Skeletal muscle tissue (tissue), 4 donors: Measurements from ENCODE around the gene TRABD. TPM values are rescaled to one million over a fixed set of nuclear protein-coding genes. Genes with fewer than 3 reads are reported as not detected.

ENCODE experiments used
- H3K27ac ChIP-seq: one replicate; pipeline ENCODE4 v1.7.0; 2013; ENCODE audit warnings: mild to moderate bottlenecking, low read depth, low read length, inconsistent platforms
- H3K27me3 ChIP-seq, 3 donors: one replicate each; pipeline ENCODE4 v1.7.0; 2013; ENCODE audit warnings: low read length in 3 of 3; ENCODE audit not compliant: control insufficient read depth in 3 of 3, insufficient read depth in 3 of 3
- H3K36me3 ChIP-seq, 3 donors: one replicate each; pipeline ENCODE4 v1.7.0; 2013; ENCODE audit warnings: low read length in 3 of 3; ENCODE audit not compliant: control insufficient read depth in 3 of 3, insufficient read depth in 3 of 3
- H3K4me1 ChIP-seq, 3 donors: one replicate each; pipeline ENCODE4 v1.7.0; 2013; ENCODE audit warnings: low read length in 3 of 3, mild to moderate bottlenecking in 3 of 3; ENCODE audit not compliant: control insufficient read depth in 3 of 3, insufficient read depth in 3 of 3
- H3K4me3 ChIP-seq, 3 donors: one replicate each; pipeline ENCODE4 v1.7.0; 2013; ENCODE audit warnings: low read length in 3 of 3
- H3K9ac ChIP-seq, 3 donors: one replicate each; pipeline ENCODE4 v1.7.0; 2013; ENCODE audit warnings: low read length in 3 of 3, mild to moderate bottlenecking in 3 of 3, moderate library complexity in 2 of 3, low read depth in 1 of 3
- H3K9me3 ChIP-seq, 3 donors: one replicate each; pipeline ENCODE4 v1.7.0; 2013; ENCODE audit warnings: low read length in 3 of 3; ENCODE audit not compliant: control insufficient read depth in 3 of 3
- total RNA-seq: library from RNA; depleted of rRNA; stranded (reverse); fragments of >200 nt; gene quantifications from one replicate; pipeline ENCODE4 v1.2.3, GENCODE V29; 2014
- donor health status: Osteomylitis.

TRABD gene
- total RNA-seq, 1 donor from 2014 or later, result 4.7 TPM

DNA sequence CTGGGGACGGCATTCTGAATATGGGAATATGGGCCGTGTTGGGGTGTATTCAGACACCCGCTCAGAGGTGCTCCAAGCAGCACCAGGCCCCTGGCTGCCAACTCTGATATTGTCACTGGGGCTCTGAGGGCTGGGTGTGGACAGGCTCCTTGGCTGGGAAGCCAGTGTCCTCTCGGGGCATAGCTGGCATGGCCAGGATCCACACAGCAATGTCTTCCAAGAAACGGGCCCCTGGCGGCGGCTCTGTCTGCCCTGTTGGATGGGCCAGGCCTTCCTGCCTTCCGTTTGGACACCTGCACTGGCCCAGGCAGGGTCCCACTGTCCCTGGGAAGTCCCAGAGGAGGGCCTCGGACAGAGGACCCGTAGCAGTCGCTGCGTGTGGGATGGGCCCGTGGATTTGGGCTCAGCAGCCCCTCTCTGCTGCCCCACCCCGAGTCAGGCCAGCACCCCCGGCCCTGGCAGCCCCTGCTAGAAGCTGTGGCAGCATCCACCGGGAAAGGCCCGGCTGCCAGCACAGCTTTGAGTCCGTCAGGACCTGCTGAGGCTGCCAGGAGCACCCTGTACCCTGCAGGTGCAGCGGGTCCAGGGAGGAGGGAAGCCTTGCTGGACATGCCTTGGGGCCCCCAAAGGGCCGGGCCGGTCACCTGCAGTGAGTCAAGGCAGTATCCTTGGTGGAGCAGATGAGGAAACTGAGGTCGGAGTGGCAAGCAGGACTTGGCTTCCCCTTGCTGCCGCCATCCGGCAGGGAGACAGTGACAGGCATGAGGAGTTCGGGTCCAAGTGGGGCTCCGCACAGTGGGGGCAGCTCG, 11.1 kb upstream of the TRABD start:
- peaks cover 36 to 66% (median 54%) of the 10 kb centered on the region in 3 donors for H3K27me3 ChIP-seq
- peaks cover 0 to 2% (median 0%) of the 10 kb centered on the region in 3 donors for H3K4me1 ChIP-seq
- no peak overlapping the region for H3K4me3 ChIP-seq
- peaks cover 0 to 2% (median 0%) of the 10 kb centered on the region in 3 donors for H3K9me3 ChIP-seq
- no peaks in the 10 kb centered on the region for H3K36me3 ChIP-seq
- H3K9ac ChIP-seq, result no peak overlapping the region
- no peak overlapping the region for H3K27ac ChIP-seq

DNA sequence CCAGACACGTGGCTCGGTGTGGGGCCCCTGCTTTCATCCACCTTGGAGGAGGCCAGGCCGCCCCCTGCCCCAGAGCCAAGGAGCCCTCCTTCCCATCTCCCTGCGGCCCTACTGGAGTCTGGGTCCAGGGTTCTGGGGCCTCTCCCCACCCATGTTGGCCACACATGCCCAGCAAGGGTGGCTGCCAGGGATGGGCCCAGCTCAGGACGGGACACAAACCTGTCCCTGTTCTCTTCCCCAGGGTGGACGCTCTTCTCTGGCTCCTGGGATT, 10.6 kb upstream of the TRABD start:
- H3K9ac ChIP-seq, result no peak overlapping the region
- no peak overlapping the region for H3K4me3 ChIP-seq
- H3K27ac ChIP-seq, result no peak overlapping the region
- peaks cover 39 to 71% (median 57%) of the 10 kb centered on the region in 3 donors for H3K27me3 ChIP-seq
- peaks cover 0 to 2% (median 0%) of the 10 kb centered on the region in 3 donors for H3K4me1 ChIP-seq
- no peaks in the 10 kb centered on the region for H3K36me3 ChIP-seq
- H3K9me3 ChIP-seq, result peaks cover 0 to 2% (median 0%) of the 10 kb centered on the region in 3 donors

DNA sequence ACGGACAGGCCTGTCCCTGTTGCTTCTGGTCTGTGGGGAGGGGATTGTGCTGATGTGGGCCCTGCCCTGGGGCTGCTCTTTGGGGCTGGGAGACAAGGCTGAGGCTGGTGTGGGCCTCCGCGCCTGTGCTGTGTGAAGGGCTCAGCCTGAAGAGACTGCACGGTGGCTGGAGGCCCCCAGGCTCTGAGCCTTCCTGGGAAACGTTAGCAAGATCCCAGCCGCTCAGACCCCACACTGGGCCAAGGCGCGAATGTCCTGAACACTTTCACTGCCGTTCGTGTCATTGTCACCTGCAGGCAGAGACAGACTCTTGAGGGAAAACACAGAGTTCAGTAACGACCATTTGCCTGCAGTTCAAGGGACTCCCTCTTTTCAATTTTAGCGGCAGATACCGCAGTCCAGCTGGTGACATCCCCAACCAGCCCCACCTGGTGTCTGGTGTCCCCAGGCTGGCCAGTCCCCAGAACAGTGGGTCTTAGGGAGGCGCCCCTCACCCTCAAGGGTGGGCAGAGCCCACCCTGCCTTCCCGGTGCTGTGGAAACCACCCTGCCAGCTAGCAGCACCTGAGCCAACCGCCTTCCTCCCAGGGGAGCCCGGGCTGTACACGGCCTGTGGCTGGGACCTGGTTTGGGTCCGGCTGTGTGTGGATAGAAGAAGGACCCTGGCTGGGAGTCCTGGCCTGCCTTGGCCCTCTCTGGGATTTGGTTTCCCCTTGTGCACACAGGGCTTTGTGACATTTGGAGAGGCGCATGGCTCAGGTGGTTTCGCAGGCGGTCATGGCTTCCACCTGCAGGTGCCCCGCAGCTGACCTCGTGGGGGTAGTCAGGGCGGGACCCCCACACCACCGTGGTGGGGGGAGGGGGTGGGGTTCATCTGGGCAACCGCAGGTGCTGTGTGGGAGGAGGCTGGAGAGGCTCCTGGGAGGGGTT, 9.5 kb upstream of the TRABD start:
- Histone ChIP-seq H3K9me3 (peaks cover 0 to 2% (median 0%) of the 10 kb centered on the region in 3 donors), H3K27ac (no peak overlapping the region), H3K9ac (no peak overlapping the region), H3K36me3 (no peaks in the 10 kb centered on the region), H3K4me1 (no peaks in the 10 kb centered on the region), H3K4me3 (no peak overlapping the region), H3K27me3 (peaks cover 34 to 69% (median 51%) of the 10 kb centered on the region in 3 donors)

DNA sequence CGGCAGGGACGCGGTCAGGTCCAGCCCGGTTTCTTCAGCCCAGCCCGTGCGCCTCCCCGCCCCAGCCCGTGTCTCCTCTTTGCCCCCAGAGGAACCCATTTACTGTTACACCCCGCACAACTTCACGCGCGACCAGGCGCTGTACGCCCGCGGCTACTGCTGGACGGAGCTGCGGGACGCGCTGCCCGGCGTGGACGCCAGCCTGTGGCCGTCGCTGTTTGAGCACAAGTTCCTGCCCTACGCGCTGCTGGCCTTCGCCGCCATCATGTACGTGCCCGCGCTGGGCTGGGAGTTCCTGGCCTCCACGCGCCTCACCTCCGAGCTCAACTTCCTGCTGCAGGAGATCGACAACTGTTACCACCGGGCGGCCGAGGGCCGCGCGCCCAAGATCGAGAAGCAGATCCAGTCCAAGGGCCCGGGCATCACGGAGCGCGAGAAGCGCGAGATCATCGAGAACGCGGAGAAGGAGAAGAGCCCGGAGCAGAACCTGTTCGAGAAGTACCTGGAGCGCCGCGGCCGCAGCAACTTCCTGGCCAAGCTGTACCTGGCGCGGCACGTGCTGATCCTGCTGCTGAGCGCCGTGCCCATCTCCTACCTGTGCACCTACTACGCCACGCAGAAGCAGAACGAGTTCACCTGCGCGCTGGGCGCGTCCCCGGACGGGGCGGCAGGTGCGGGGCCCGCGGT, 8.7 kb upstream of the TRABD start:
- Histone ChIP-seq H3K27ac (no peak overlapping the region), H3K27me3 (peaks cover 26 to 61% (median 44%) of the 10 kb centered on the region in 3 donors)

DNA sequence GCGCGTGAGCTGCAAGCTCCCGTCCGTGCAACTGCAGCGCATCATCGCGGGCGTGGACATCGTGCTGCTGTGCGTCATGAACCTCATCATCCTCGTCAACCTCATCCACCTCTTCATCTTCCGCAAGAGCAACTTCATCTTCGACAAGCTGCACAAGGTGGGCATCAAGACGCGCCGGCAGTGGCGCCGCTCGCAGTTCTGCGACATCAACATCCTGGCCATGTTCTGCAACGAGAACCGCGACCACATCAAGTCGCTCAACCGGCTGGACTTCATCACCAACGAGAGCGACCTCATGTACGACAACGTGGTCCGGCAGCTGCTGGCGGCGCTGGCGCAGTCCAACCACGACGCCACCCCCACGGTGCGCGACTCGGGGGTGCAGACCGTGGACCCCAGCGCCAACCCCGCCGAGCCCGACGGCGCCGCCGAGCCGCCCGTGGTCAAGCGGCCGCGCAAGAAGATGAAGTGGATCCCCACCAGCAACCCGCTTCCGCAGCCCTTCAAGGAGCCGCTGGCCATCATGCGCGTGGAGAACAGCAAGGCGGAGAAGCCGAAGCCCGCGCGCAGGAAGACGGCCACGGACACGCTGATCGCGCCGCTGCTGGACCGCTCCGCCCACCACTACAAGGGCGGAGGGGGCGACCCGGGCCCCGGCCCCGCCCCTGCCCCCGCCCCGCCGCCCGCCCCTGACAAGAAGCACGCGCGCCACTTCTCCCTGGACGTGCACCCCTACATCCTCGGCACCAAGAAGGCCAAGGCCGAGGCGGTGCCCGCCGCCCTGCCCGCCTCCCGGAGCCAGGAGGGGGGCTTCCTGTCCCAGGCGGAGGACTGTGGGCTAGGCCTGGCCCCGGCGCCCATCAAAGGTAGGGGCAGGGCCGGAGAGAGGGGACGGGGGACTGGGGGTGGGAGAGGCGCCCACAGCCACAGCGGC, 7.9 kb upstream of the TRABD start:
- H3K4me3 ChIP-seq, result no peak overlapping the region
- peaks cover 26 to 57% (median 40%) of the 10 kb centered on the region in 3 donors for H3K27me3 ChIP-seq
- peaks cover 0 to 2% (median 0%) of the 10 kb centered on the region in 3 donors for H3K9me3 ChIP-seq

More for the DNA sequence above, 8.7 kb upstream of the TRABD start:
- Histone ChIP-seq H3K9me3 (peaks cover 0 to 2% (median 0%) of the 10 kb centered on the region in 3 donors), H3K9ac (no peak overlapping the region), H3K4me3 (no peak overlapping the region), H3K36me3 (no peaks in the 10 kb centered on the region), H3K4me1 (no peaks in the 10 kb centered on the region)

DNA sequence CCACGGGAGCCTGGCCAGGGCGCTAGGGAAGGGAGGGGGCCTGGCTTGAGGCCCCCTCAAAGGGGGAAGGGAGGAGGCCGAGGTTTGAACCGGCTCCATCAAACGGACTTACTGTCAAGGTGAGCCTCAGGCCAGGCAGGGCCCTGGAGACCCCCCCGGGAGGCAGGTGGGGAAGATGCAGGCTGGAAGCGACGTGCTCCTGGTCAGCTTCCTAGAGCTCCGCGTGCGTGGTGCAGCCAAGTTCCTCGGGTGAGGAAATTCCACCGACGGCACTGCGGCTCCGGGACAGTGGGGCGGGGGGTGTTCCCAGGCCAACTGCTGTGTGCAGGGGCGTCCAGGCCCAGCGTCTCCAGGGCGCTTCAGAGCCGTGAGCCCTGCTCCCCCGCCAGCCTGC, 7.2 kb upstream of the TRABD start:
- Histone ChIP-seq H3K9ac (no peak overlapping the region), H3K9me3 (peaks cover 0 to 2% (median 0%) of the 10 kb centered on the region in 3 donors), H3K36me3 (no peaks in the 10 kb centered on the region), H3K4me3 (no peak overlapping the region), H3K4me1 (no peaks in the 10 kb centered on the region), H3K27ac (no peak overlapping the region), H3K27me3 (peaks cover 26 to 55% (median 40%) of the 10 kb centered on the region in 3 donors)

More for the DNA sequence above, 7.9 kb upstream of the TRABD start:
- H3K27ac ChIP-seq, result no peak overlapping the region
- H3K36me3 ChIP-seq, result no peaks in the 10 kb centered on the region
- no peaks in the 10 kb centered on the region for H3K4me1 ChIP-seq
- H3K9ac ChIP-seq, result no peak overlapping the region

DNA sequence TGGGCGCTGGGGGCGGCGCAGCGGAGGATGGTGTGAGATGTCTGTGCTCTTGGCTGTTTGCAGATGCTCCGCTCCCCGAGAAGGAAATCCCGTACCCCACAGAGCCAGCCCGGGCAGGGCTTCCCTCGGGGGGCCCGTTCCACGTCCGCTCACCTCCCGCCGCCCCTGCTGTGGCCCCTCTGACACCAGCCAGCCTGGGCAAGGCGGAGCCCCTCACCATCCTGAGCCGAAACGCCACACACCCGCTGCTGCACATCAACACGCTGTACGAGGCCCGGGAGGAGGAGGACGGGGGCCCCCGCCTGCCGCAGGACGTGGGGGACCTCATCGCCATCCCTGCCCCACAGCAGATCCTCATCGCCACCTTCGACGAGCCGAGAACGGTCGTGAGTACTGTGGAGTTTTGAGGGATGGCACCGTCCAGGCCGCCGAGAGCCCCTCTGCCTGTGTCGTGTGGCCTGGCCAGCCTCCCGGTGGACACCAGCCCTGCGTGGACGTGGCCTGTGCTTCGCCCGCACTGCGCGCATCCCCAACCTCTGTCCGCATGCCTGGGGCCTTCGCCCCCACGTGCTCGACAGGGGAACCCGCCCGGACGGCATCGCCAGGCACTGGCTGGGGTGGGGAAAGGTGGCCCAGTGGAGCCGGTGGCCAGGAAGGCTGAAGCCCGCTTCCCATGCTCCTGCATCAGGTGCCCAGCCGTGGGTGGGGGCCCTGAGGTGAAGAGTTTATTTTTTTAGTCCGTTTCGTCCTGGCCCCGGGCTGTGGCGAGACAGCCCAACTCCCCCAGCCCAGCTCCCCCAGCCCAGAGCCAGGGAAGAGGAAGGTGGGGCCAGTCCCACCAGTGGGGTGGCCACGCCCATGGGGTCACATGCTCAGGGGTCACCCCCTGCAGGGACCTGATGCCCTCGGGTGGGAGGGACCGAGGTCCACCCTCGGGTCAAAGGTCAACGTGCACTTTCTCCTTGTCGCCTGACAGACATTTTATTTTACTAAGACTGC, 6.5 kb upstream of the TRABD start:
- peaks cover 26 to 51% (median 40%) of the 10 kb centered on the region in 3 donors for H3K27me3 ChIP-seq
- H3K9ac ChIP-seq, result no peak overlapping the region
- no peaks in the 10 kb centered on the region for H3K36me3 ChIP-seq
- H3K4me1 ChIP-seq, result peaks cover 0 to 2% (median under 1%) of the 10 kb centered on the region in 3 donors
- H3K4me3 ChIP-seq, result no peak overlapping the region
- peaks cover 0 to 2% (median 0%) of the 10 kb centered on the region in 3 donors for H3K9me3 ChIP-seq
- no peak overlapping the region for H3K27ac ChIP-seq

DNA sequence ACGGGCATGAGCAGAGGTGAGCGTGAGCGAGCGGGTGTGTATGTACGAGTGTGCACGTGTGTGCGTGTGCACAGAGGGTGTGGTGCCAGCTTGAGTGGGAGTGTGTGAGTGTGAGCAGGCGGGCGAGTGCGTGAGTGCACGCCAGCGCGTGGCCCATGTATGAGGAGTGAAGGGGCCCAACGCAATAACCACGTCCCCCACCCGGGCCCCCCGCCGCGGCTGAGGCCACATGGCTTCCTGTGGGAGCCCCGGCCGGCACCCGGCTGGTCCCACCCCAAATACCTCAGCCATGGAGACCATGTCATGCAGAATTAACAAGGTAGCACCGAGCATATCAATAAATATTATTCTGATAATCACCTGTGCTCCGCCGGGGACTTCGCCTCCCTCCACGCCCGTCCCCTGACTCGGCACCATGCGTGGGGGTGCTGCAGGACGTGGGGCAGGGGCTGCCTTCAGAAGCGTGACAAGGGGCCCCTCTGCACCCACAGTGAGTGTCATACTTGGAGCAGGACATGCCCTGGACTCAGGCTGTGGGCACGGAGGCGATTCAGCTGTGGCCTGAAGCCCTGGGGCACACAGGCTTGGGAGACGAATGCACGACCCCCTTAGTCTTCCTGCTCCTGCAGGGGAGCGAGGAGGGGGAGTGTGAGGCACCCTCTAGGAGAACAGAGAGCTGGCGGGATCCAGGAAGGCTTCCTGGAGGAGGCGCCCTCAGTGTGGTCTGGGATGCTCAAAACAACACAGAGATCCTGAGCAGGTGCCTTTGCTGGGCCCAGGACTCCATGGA, 5.6 kb upstream of the TRABD start:
- Histone ChIP-seq H3K4me3 (no peak overlapping the region), H3K9me3 (peaks cover 0 to 2% (median 0%) of the 10 kb centered on the region in 3 donors), H3K27ac (no peak overlapping the region), H3K4me1 (peaks cover 2 to 9% (median 5%) of the 10 kb centered on the region in 3 donors), H3K9ac (no peak overlapping the region), H3K27me3 (peaks cover 26 to 48% (median 35%) of the 10 kb centered on the region in 3 donors), H3K36me3 (no peaks in the 10 kb centered on the region)
